ENCODE measurements around the gene DMTF1.

DNA sequence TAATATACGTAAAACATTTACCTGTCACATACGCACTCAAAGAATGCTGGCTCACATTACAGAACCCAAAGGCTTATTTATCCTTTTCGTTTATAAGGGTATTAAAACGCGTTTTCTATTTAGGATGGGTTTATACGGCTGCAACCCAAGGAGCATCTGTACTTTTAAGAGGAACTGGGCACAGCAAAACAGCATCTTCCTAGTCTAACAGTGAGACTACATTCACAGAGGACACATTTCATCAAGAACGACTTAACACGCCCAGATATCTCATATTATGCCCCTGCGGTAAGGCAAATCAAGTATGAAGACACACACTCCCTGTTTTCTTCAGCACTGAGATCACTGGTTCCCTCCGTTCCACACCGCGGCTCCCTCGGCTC, 533 bp upstream of the DMTF1 start:
- TF ChIP-seq POLR2AphosphoS5 (IDR thresholded peaks at IDR 0.05; ENCODE audit: low read depth, low read length) (no peak), POLR2A (IDR thresholded peaks at IDR 0.05; ENCODE audit: low read depth, low read length) (no peak), POU2F2 (IDR thresholded peaks at IDR 0.05; ENCODE audit: low read depth, low read length) (no peak), SPI1 (IDR thresholded peaks at IDR 0.05; ENCODE audit: low read depth, low read length) (peak; percentile 55), TAF1 (IDR thresholded peaks at IDR 0.05; ENCODE audit: low read depth, low read length) (no peak)

Data from GM12891 (cell line).